H1 (cell line): ENCODE data around the gene IARS2. TPM values are rescaled to one million over a fixed set of nuclear protein-coding genes. Genes with fewer than 3 reads are reported as not detected.
A peak's percentile ranks its signal among the peaks of the same experiment; 100 is the strongest.

ENCODE experiments used
- CTCF ChIA-PET: fragments of 300-600 bp; sonication (Branson Sonifier 250); formaldehyde crosslinking; loops from one replicate; lab custom pipeline; 2021; ENCODE audit not compliant: partially characterized antibody; lab: Charles Lee
- POLR2A ChIA-PET: fragments of 300-600 bp; sonication (Branson Sonifier 250); formaldehyde crosslinking; loops from one replicate; lab custom pipeline; 2021; ENCODE audit warnings: inconsistent platforms; ENCODE audit not compliant: partially characterized antibody; lab: Charles Lee
- DNase-seq, 2 experiments: peaks; one replicate each; pipeline versions ENCODE4 v3.0.0 to v3.0.0-alpha.2; 2010 to 2022; ENCODE audit warnings: low spot score in 2 of 2, low read depth in 1 of 2, mixed read lengths in 1 of 2
- FAIRE-seq: peaks from 2 replicates; lab custom pipeline; 2011; peaks lifted over from hg19 to GRCh38; lab: Jason Lieb, UNC
- H2AFZ ChIP-seq: 2 replicates; pipeline ENCODE4 v1.8.1; 2012; ENCODE audit warnings: low read length, inconsistent platforms
- H2AK5ac ChIP-seq: 2 replicates; pipeline ENCODE4 v1.6.1; 2013; ENCODE audit warnings: low read depth, low read length
- H2BK120ac ChIP-seq: replicated peaks from 2 replicates; pipeline ENCODE3; 2013; ENCODE audit warnings: low read depth, low read length, inconsistent platforms
- H2BK12ac ChIP-seq: 2 replicates; pipeline ENCODE4 v1.6.1; 2013; ENCODE audit warnings: low read depth, low read length
- H2BK15ac ChIP-seq: 2 replicates; pipeline ENCODE4 v1.6.1; 2013; ENCODE audit warnings: low read length
- H2BK20ac ChIP-seq: 2 replicates; pipeline ENCODE4 v1.6.1; 2013; ENCODE audit warnings: low read length
- H2BK5ac ChIP-seq: 2 replicates; pipeline ENCODE4 v1.6.1; 2013; ENCODE audit warnings: low read depth, low read length
- H3K14ac ChIP-seq: 2 replicates; pipeline ENCODE4 v1.6.1; 2013; ENCODE audit warnings: inconsistent platforms; ENCODE audit not compliant: insufficient read length
- H3K18ac ChIP-seq: 2 replicates; pipeline ENCODE4 v1.6.1; 2013; ENCODE audit warnings: low read length; ENCODE audit errors: extremely low read depth
- H3K23ac ChIP-seq: 2 replicates; pipeline ENCODE4 v1.6.1; 2013; ENCODE audit warnings: inconsistent platforms; ENCODE audit not compliant: insufficient read length
- H3K23me2 ChIP-seq: 2 replicates; pipeline ENCODE4 v1.6.1; 2013; ENCODE audit warnings: low read depth, low read length
- H3K27ac ChIP-seq: 2 replicates; pipeline ENCODE4 v1.6.1; 2011; ENCODE audit warnings: low read depth, low read length, inconsistent platforms
- H3K27me3 ChIP-seq, 4 experiments: replicated peaks in 1 of 4; 1 replicate in 1 of 4; 2 replicates in 3 of 4; pipeline versions ENCODE4 v1.6.1 to v1.8.1; 2011 to 2013; ENCODE audit warnings: low read length in 3 of 4, mild to moderate bottlenecking in 3 of 4, inconsistent platforms in 2 of 4, mixed read lengths in 2 of 4, moderate library complexity in 1 of 4; ENCODE audit not compliant: control insufficient read depth in 3 of 4, insufficient read depth in 3 of 4; ENCODE audit errors: extremely low read depth in 1 of 4
- H3K36me3 ChIP-seq, 4 experiments: 2 replicates each; pipeline versions ENCODE4 v1.6.1 to v1.8.1; 2011 to 2013; ENCODE audit warnings: mild to moderate bottlenecking in 4 of 4, low read length in 3 of 4, moderate library complexity in 2 of 4, control low read depth in 1 of 4, inconsistent platforms in 1 of 4; ENCODE audit not compliant: insufficient read depth in 4 of 4, control insufficient read depth in 2 of 4
- H3K4ac ChIP-seq: replicated peaks from 2 replicates; pipeline ENCODE3; 2013; ENCODE audit warnings: low read length, low read depth, mixed read lengths, inconsistent platforms; ENCODE audit not compliant: insufficient read length
- H3K4me1 ChIP-seq, 4 experiments: replicated peaks in 1 of 4; 1 replicate in 1 of 4; 2 replicates in 3 of 4; pipeline versions ENCODE4 v1.6.1 to v1.8.1; 2011 to 2013; ENCODE audit warnings: low read length in 3 of 4, inconsistent platforms in 2 of 4, mixed read lengths in 1 of 4; ENCODE audit not compliant: insufficient read depth in 4 of 4, control insufficient read depth in 3 of 4
- H3K4me2 ChIP-seq, 2 experiments: 2 replicates each; pipeline versions ENCODE4 v1.6.1 to v1.8.1; 2011 to 2013; ENCODE audit warnings: low read depth in 2 of 2, low read length in 2 of 2, control low read depth in 1 of 2, inconsistent platforms in 1 of 2, mild to moderate bottlenecking in 1 of 2; ENCODE audit not compliant: insufficient read depth in 1 of 2
- H3K4me3 ChIP-seq, 4 experiments: fragments of 200-600, 300-600 bp in 1 of 4; sonication (generic), shearing (Covaris generic), sonication (Bioruptor Twin) in 1 of 4; 2 replicates each; pipeline versions ENCODE4 v1.5.1 to v1.8.1; 2011 to 2016; ENCODE audit warnings: low read length in 4 of 4, low read depth in 3 of 4, control low read depth in 2 of 4, inconsistent platforms in 2 of 4, mild to moderate bottlenecking in 2 of 4, mixed read lengths in 1 of 4, moderate library complexity in 1 of 4; ENCODE audit not compliant: insufficient read depth in 2 of 4; ENCODE audit errors: extremely low read depth in 1 of 4
- H3K56ac ChIP-seq: replicated peaks from 2 replicates; pipeline ENCODE3; 2013; ENCODE audit warnings: low read depth, mild to moderate bottlenecking, mixed read lengths, low read length, inconsistent platforms; ENCODE audit not compliant: insufficient read length
- H3K79me1 ChIP-seq: 2 replicates; pipeline ENCODE4 v1.6.1; 2013; ENCODE audit warnings: low read depth, low read length, control low read depth
- H3K79me2 ChIP-seq, 2 experiments: 2 replicates each; pipeline versions ENCODE4 v1.6.1 to v1.8.1; 2012 to 2013; ENCODE audit warnings: low read length in 2 of 2, mild to moderate bottlenecking in 2 of 2, inconsistent platforms in 1 of 2; ENCODE audit not compliant: insufficient read depth in 2 of 2, control insufficient read depth in 1 of 2
- H3K9ac ChIP-seq, 4 experiments: replicated peaks in 1 of 4; 1 replicate in 1 of 4; 2 replicates in 3 of 4; pipeline versions ENCODE4 v1.6.1 to v1.8.1; 2011 to 2013; ENCODE audit warnings: low read depth in 3 of 4, low read length in 3 of 4, control low read depth in 2 of 4, mild to moderate bottlenecking in 2 of 4, moderate library complexity in 2 of 4, inconsistent platforms in 1 of 4; ENCODE audit errors: extremely low read depth in 1 of 4
- H3K9me3 ChIP-seq, 2 experiments: 2 replicates each; pipeline versions ENCODE4 v1.6.1 to v1.8.1; 2012 to 2013; ENCODE audit warnings: mild to moderate bottlenecking in 2 of 2, moderate library complexity in 2 of 2, control low read depth in 1 of 2, inconsistent platforms in 1 of 2, low read depth in 1 of 2, low read length in 1 of 2, mixed read lengths in 1 of 2; ENCODE audit not compliant: insufficient read depth in 2 of 2
- H4K20me1 ChIP-seq, 2 experiments: replicated peaks in 1 of 2; 2 replicates each; pipeline versions ENCODE3 to v1.8.1; 2011 to 2013; ENCODE audit warnings: inconsistent platforms in 2 of 2, low read length in 2 of 2, mild to moderate bottlenecking in 1 of 2; ENCODE audit not compliant: insufficient read depth in 2 of 2, control insufficient read depth in 1 of 2
- H4K5ac ChIP-seq: 2 replicates; pipeline ENCODE4 v1.6.1; 2013; ENCODE audit warnings: low read length, low read depth, mixed read lengths, inconsistent platforms; ENCODE audit not compliant: insufficient read length
- H4K8ac ChIP-seq: 2 replicates; pipeline ENCODE4 v1.8.0; 2013; ENCODE audit warnings: mild to moderate bottlenecking, moderate library complexity, low read length, inconsistent platforms; ENCODE audit not compliant: insufficient read depth; ENCODE audit errors: extremely low read depth
- H4K91ac ChIP-seq: replicated peaks from 2 replicates; pipeline ENCODE3; 2013; ENCODE audit warnings: low read length, mixed read lengths, inconsistent platforms; ENCODE audit not compliant: insufficient read length
- ASH2L ChIP-seq: fragments of 200-600, 300-600 bp; sonication (generic); IDR thresholded peaks from one replicate; pipeline ENCODE4 v1.7.1; 2017; ENCODE audit warnings: low read length
- CHD2 ChIP-seq: IDR thresholded peaks from 2 replicates; pipeline ENCODE4 v1.6.1; 2012; ENCODE audit warnings: low read length, improper control_type of control experiment
- EP300 ChIP-seq, 2 experiments: IDR thresholded peaks; 1 replicate in 1 of 2; 2 replicates in 1 of 2; pipeline ENCODE4 v1.6.1; 2011 to 2012; ENCODE audit warnings: low read depth in 2 of 2, low read length in 2 of 2, mild to moderate bottlenecking in 2 of 2, borderline replicate concordance in 1 of 2, inconsistent platforms in 1 of 2, moderate library complexity in 1 of 2
- JUND ChIP-seq: IDR thresholded peaks from 2 replicates; pipeline ENCODE4 v1.6.1; 2011; ENCODE audit warnings: mild to moderate bottlenecking, improper control_type of control experiment, low read length
- NRF1 ChIP-seq: IDR thresholded peaks from 2 replicates; pipeline ENCODE4 v1.6.1; 2011; ENCODE audit warnings: mild to moderate bottlenecking, low read depth, low read length, improper control_type of control experiment
- SP2 ChIP-seq: IDR thresholded peaks from 2 replicates; pipeline ENCODE4 v1.6.1; 2012; ENCODE audit warnings: mild to moderate bottlenecking, low read length, inconsistent platforms
- TAF1 ChIP-seq: IDR thresholded peaks from 2 replicates; pipeline ENCODE4 v1.6.1; 2011; ENCODE audit warnings: mild to moderate bottlenecking, low read depth, low read length
- ZNF274 ChIP-seq: IDR thresholded peaks from 2 replicates; pipeline ENCODE4 v1.7.0; 2012; ENCODE audit warnings: low read length, borderline replicate concordance; ENCODE audit errors: extremely low read depth
- WGBS, 2 experiments: shearing (Covaris generic) in 1 of 2; methylation state at CpG; one replicate each; pipeline versions ENCODE4 v1.1.6 to v1.1.7; 2013 to 2015; ENCODE audit warnings: low lambda C conversion rate in 2 of 2, mixed read lengths in 2 of 2, inconsistent platforms in 1 of 2, low coverage in 1 of 2, missing lambda C conversion rate in 1 of 2; ENCODE audit not compliant: insufficient replicate concordance in 2 of 2, insufficient coverage in 1 of 2, insufficient read length in 1 of 2; ENCODE audit errors: extremely low coverage in 1 of 2, missing lambda C conversion rate in 1 of 2; 5-methylcytosine and 5-hydroxymethylcytosine counted together
- polyA plus RNA-seq, 7 experiments: library from polyadenylated mRNA; depleted of rRNA in 3 of 7; stranded (reverse) in 5 of 7; unstranded in 2 of 7; fragments of >200 nt in 5 of 7; fragments of 200-250 nt in 2 of 7; gene quantifications; 1 replicate in 5 of 7; 2 replicates in 1 of 7; 4 replicates in 1 of 7; pipeline versions ENCODE4 v1.2.1 to v1.2.3, GENCODE V29; 2011 to 2013; ENCODE audit warnings: missing spikeins in 2 of 7, mixed read lengths in 2 of 7
- total RNA-seq: library from RNA; stranded (reverse); fragmentation: NEBNext Ultra II Directional; extraction: Animal tissue kit (Norgen Biotek cat#: 25700); gene quantifications from 2 replicates; pipeline ENCODE4 v1.2.1, GENCODE V29; 2021

IARS2 gene
- total and polyA plus RNA-seq, 2 of the 8 experiments (the other 6 are each of a cell fraction or from before 2014, with no cell fraction given), result 15.0 to 69.8 TPM

DNA sequence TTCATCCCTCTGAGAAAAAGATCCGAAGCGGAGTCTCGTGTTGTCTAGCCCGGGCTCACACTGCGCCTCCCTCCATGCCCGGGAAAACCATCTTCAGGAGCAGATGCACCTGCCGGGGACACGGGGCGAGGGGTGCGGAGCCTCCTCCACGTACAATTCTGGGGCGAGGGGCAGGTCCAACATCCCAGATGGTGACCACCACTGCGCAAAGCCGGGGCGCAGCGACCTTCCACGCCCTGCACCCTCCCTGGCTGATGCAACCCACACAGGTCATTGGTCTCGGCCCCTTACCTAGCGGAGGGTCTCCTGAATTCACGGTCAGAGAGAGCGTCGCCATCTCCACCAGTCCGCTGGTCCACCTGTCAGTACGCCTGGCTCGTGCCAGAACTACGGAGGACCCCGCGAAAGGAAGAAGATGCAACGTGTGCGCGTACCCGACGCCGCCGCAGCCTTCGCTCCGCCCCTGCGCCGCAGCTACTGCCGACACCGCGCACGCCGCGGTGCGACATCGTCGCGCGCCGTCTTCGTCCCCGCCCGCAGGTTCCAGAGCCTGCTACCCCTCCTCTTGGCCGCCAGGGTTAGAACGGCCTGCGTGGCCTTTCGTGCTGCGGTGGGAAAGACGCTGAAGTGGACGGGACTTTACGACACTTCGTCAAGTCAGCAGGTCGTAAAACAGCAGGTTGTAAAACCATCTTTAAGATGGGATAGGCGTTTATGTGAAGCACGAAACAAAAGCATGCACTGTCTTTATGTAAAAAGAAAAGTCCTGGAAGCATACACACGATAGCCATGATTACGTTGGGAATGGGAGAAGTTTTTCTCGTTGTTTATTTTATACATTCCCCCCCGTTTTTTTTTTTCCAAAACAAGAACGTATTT lies 47.6 kb upstream of the IARS2 start, which contains the start of gene EPRS1:
TSS of gene EPRS1 (minus strand) at position 454 of the 879 bp plus-strand sequence. CDS start at position 337, 117 bp downstream.
- Histone ChIP-seq H3K36me3 (no peaks in the 10 kb centered on the region), H2AK5ac (no peak within 1 kb of the TSS), H4K91ac (no peak within 1 kb of the TSS), H4K5ac (peak within 1 kb of the TSS; percentile 46), H3K56ac (peak within 1 kb of the TSS; percentile 36), H3K4me3 (peak within 1 kb of the TSS; percentile 84 to 97 (median 92)), H2BK12ac (peak within 1 kb of the TSS; percentile 76; the same call in 1 of the 2 replicates), H2BK120ac (no peak within 1 kb of the TSS), H4K8ac (peak within 1 kb of the TSS; percentile 92), H3K79me2 (peaks cover 5 to 42% of the 10 kb centered on the region in 2 experiments), H3K14ac (no peak within 1 kb of the TSS), H3K79me1 (no peaks in the 10 kb centered on the region), H3K27me3 (no peaks in the 10 kb centered on the region), H4K20me1 (peaks cover 0 to 1% of the 10 kb centered on the region in 2 experiments), H3K23ac (no peak within 1 kb of the TSS), H2BK15ac (no peak within 1 kb of the TSS), H3K9ac (peak within 1 kb of the TSS; percentile 76 to 91 (median 86)), H2BK5ac (peak within 1 kb of the TSS; percentile 95), H2AFZ (peak within 1 kb of the TSS; percentile 84; the same call in 1 of the 2 replicates), H3K23me2 (0 out of 2 replicates have a peak, but pooled peaks cover 3% of the 10 kb centered on the region), H3K9me3 (no peaks in the 10 kb centered on the region), H3K18ac (peak within 1 kb of the TSS; percentile 7; the same call in 1 of the 2 replicates), H2BK20ac (no peak within 1 kb of the TSS), H3K4me2 (peak within 1 kb of the TSS; percentile 41 to 82), H3K4me1 (peaks cover 0 to 3% (median 0%) of the 10 kb centered on the region in 4 experiments; a peak in 3 of 7 replicates), H3K4ac (no peak within 1 kb of the TSS), H3K27ac (peak within 1 kb of the TSS; percentile 61; the same call in 1 of the 2 replicates)
- peak; percentile 88 to 95 for DNase-seq
- 2% methylated on average over 64 of the region's 71 CpGs; no CpG with 5 or more reads in 1 of the 2 experiments for WGBS, 2 experiments
- POLR2A ChIA-PET, result interaction anchor here (0.9 kb wide), 1 partner anchor 43 kb away, joined by 3 read pairs; the partner anchor contains the start of gene BPNT1
- CTCF ChIA-PET, result interaction anchor here (0.5 to 3.0 kb wide), 4 partner anchors 11 to 44 kb away, joined by 3 to 7 read pairs (median 3); partner anchors contain the start of gene BPNT1
- FAIRE-seq, result peak; percentile 89
- TF ChIP-seq CHD2, result no peak
- no peak for TF ChIP-seq SP2
- TF ChIP-seq TAF1, result peak; percentile 73
- no peak for TF ChIP-seq ZNF274
- no peak for TF ChIP-seq EP300 (IDR thresholded peaks at IDR 0.05; ENCODE audit: borderline replicate concordance in 1 of 2, low read depth in 2 of 2, low read length in 2 of 2)
- TF ChIP-seq NRF1, result peak; percentile 18; the same call in 1 of the 2 replicates
- TF ChIP-seq JUND, result no peak
- peak; percentile 94 for TF ChIP-seq ASH2L
